GM19452 (cell line): ENCODE data around the gene DDX5.
"Not testable (repeated sequence)": the region's sequence is repeated elsewhere in the genome, so short reads cannot be mapped to it uniquely, and the experiment has no call there.

Experiments used
- ATAC-seq: cut with Tn5 transposase; IDR thresholded peaks from one replicate; pipeline ENCODE4 v1.9.1; 2021; ENCODE audit not compliant: unreplicated experiment

Gene DDX5

GRCh38 chr17:64494121-64494520, 12.0 kb downstream of the DDX5 start:
- no peak for ATAC-seq

- ATAC-seq: no peak
Observed at GRCh38 chr17:64492481-64493109, 13.5 kb downstream of the DDX5 start.

DNA sequence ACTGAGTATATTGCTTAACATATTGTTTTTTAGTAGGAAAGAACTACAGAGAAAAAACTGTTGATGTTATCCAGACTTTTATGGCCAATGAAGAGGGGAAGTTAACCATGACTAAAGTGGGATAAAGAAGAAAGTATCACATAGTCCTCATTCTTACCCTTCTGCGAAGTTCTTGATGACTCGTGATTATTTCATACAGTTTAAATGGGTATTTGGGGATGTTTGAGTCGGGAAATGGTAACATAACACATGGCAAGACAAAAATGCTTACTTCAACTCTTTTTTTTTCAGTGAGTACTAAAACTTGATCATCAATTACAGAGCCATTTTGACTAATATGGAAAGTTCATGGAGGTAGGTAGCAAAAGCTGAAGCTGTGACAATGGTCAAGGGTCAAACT, 14.1 kb downstream of the DDX5 start:
- no peak for ATAC-seq

DNA sequence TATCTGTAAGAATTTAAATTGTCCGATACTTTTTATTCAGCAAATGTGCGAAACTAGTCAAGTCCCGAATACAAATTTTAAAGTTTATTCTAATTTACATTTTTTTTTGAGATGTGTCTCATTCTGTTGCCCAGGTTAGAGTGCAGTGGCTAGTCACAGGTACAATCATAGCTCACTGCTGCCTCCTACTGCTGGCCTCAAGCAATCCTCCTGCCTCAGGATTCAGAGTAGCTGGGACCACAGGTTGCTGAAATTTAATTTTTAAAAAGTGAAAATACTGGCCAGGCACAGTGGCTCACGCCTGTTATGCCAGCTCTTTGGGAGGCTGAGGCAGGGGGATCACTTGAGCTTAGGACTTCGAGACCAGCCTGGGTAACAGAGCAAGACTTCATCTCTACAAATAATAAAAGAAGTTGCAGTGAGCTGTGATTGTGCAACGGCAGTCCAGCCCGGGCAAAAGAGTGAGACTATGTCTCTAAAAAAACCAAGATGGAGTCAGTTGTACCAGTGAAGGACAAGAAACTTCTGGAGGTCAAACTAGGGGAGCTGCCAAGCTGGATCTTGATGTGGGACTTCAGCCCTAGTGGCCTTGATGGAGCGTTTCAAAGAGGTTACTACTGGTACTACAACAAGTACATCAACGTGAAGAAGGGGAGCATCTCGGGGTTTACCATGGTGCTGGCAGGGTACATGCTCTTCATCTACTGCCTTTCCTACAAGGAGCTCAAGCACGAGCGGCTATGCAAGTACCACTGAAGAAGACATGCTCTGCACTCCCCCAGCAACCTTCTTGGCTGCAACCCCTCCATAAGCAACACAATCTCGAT, 14.8 kb downstream of the DDX5 start:
- no peak for ATAC-seq

DNA sequence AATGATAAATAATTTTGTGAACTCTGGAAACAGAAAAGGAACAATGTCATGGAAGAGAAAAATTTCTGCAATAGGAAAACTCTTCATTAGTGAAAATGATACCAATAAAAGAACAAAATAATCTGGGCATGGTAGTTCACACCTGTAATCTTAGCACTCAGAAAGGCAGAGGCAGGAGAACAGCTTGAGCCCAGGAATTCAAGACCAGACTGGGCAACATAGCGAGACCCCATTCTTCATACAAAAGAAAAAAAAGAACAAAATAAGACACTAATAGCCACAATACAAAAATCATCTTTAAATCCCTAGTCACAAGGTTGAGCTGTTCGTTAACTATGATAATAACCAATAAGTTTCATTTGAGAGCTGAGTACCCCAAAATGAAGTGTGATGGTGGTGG, 17.8 kb downstream of the DDX5 start:
- no peak for ATAC-seq

DNA sequence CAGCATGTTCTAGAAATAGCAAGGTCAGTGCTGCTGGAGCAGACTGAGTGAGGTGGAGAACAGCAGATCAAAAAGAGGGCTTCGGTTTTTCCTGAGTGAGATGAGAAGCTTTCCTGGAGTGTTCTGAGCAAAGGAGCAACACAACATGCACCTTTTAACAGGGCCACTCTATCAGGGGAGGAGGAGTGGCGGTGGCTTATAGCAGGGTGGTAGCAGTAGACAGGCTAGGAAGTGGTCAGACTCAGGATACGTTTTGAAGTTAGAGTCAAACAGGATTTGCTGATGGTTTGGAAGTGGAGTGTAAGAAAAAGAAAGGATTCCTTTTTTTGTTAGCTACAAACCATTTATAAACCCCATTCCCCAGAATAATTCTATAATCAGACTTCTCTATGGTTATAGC, 21.7 kb downstream of the DDX5 start:
- no peak for ATAC-seq

- no peak for ATAC-seq
Observed at GRCh38 chr17:64480951-64481350, 25.1 kb downstream of the DDX5 start.

- ATAC-seq: no peak
Observed at GRCh38 chr17:64477849-64478248, 28.2 kb downstream of the DDX5 start.

DNA sequence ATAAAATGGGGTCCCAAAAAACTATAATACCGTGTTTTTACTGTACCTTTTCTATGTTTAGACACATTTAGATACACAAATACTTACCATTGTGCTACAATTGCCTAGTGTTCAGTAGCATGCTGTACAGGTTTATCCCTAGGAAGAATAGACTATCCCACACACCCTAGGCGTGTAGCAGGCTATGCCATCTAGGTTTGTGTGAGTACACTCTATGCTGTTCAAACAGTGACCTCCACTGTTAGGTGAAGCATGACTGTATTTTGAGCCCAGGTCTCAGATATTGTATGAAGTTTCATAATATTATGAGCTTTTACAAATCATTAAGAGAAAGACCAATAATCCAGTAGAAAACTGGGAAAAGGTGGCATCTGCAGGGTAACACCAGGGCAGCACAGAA, 33.5 kb downstream of the DDX5 start:
- ATAC-seq: no peak

DNA sequence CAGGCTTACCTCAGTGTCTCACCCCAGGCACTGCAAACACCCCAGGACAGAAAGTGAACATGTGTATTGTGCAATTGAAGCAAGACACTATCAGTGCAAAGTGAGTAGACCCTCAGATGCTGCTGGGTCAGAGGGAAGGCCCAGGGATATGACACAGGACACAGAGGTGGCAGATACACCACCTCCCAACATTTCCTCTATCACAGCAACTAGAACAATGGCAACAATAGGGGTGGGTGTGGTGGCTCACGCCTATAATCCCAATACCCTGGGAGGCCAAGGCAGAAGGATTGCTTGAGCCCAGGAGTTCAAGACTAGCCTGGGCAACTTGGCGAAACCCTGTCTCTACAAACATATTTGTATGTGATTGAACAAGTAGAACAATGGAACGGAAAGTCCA, 34.6 kb downstream of the DDX5 start:
- no peak for ATAC-seq

DNA sequence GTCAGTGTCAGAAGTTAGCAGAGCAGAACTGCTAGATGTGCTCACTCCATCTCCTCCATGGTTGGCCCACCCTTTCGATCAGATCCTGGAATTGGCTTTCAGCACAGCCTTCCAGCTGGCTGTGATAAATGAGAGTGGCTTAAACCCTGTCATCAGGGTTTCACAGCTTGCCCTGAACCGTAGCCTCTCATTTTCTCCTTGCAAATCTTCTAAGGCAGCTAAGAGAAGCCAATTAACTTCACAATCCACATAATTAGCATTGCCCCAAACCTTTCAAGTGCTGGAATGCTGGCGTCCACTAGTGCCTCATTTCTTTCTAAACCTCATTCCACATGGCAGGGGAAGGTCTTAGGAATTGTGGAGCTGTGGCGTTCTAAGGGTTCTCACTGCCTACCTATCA, 35.5 kb downstream of the DDX5 start:
- ATAC-seq: no peak

GRCh38 chr17:64466834-64467233, 39.3 kb downstream of the DDX5 start:
- not testable (repeated sequence) for ATAC-seq

DNA sequence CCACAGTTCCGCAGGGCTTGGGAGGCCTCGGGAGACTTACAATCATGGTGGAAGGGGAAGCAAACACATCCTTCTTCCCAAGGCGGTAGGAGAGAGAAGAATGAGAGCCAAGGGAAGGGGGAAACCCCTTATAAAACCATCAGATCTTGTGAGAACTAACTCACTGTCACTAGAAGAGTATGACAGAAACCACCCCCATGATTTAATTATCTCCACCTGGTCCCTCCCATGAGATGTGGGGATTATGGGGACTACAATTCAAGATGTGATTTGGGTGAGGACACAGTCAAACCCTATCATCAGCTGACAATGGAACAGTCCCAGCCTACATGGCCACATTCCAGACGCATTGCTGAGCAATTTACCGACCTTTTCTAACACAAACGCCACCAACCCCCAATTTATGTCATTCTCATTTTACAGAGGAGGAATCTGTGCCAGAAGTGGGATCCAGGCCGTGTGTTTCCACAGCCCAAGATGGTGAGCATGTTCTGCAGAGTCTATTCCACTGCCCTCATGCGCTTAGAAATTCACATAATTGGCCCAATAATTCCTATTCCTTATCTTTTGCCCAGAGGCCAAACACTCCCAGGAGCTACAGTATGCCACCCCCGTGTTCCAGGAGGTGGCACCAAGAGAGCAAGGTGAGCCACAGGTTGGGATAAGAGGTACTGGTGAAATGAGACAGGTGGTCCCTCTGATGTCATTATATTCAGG, 39.9 kb downstream of the DDX5 start:
- ATAC-seq: no peak

- no peak for ATAC-seq
Observed at GRCh38 chr17:64461788-64462187, 44.3 kb downstream of the DDX5 start.

DNA sequence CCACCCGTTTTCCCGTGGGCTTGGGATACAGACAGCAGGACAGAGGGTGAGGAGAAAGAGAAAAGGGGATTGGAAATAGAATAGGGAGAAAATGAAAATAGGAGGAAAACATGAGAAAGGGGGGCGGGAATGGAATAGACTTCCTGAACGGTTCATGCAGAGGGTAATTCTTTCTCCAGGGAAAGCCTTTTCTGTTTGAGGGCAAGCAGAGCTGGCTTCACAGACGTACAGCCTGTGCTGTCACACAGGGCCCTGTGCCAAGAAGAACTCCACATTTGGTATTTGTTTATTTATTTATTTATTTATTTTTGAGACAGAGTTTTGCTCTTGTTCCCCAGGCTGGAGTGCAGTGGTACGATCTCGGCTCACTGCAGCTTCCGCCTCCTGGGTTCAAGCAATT, 45.1 kb downstream of the DDX5 start:
- ATAC-seq: no peak

GRCh38 chr17:64459818-64460217, 46.3 kb downstream of the DDX5 start:
- not testable (repeated sequence) for ATAC-seq

DNA sequence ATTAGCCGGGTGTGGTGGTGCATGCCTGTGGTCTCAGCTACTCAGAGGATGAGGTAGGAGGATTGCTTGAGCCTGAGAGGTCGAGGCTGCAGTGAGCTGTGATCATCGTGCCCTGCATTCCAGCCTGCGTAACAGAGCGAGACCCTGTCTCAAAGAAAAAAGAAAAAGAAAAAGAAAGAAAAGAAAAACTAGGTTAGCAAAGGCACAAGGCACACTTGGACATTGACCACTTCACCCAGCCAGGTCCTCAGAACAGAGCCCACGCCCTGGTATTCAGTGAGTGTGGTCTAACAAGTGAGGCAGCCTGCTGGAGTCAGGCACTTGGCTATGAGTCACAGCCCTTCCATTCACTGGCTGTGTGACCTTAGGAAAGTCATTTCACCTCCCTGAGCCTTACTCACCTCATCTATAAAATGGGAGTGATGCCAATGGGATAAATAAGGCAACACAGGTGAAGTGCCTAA, 46.8 kb downstream of the DDX5 start:
- no peak for ATAC-seq

DNA sequence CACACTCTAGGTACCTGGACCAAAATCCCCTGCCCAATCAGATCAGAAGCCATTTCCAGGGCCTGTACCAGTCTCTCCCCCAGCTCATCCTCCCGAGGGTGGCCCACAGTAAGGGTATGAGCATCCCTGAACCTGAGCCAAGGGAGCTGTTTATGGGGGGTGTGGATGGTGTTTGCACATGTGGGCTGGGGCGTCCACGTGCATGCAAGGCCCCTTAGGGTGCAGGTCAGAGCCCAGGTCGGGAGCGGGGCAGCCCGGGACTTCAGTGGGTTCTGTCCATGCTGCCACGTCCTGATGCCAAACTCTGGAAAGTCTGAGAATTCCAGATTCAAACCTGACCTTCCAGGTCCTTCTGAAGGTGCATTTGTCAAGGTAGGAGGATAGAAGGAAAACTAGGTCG, 47.3 kb downstream of the DDX5 start:
- no peak for ATAC-seq

DNA sequence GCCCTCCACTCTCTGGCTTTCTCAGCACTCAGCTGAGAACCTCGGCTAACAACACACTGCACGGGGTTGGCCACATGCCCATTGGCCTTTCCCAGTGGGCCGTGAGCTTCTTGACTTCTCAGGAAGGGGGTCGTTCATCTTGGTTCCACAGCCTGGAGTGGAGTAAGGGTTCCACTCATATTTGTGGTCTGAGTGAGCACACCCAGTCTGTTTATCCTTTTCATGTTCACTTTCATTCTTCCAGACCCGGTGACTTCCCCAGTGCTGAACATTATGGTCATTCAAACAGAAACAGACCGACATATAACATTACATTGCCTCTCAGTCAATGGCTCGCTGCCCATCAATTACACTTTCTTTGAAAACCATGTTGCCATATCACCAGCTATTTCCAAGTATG, 48.9 kb downstream of the DDX5 start:
- ATAC-seq: no peak

DNA sequence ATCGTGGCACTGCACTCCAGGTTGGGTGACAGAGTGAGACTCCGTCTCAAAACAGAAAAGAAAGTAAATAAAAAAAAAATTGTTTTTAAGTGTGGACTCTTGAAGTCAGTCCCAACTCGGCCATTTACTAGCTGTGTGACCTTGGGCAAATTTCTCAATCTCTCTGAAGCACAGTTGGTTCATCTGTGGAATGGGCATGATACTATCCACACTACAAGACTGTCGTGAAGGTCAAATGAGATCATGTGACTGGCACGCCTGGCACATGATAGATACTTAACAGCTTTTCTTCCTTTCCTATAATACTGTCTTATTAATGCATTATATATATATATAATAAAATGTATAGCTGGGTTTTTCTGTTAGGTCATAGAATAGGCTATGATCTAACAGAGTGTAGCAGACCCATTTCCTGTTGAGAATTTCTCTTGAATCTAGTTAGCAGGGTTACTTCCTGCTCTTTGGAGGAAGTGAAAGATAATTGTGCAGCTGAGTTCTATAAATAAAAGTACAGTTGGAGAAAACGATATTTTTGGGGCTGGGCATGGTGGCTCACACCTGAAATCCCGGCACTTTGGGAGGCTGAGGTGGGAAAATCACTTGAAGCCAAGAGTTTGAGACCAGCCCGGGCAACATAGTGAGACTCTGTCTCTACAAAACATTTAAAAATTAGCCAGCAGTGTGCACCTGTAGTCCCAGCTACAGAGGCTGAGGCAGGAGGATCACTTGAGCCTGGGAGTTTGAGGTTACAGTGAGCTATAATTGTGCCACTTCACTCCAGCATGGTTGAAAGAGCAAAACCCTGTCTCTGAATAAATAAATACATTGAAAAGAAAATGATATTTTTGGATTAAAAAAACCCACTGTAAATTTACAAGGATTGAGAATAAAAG, 49.9 kb downstream of the DDX5 start:
- no peak for ATAC-seq

- ATAC-seq: no peak
Observed at GRCh38 chr17:64449545-64449944, 56.5 kb downstream of the DDX5 start.
